Uterus (tissue), 4 donors: Measurements from ENCODE around the gene TMEM255B. TPM values are rescaled to one million over a fixed set of nuclear protein-coding genes. Genes with fewer than 3 reads are reported as not detected.
A peak's percentile ranks its signal among the peaks of the same experiment; 100 is the strongest.
"Not testable (repeated sequence)": the region's sequence is repeated elsewhere in the genome, so short reads cannot be mapped to it uniquely, and the experiment has no call there.

Experiments
- DNase-seq, 2 donors: peaks; one replicate each; pipeline ENCODE4 v3.0.0-alpha.2; 2019 to 2020
- H3K27ac ChIP-seq, 2 donors: fragments of 200-600 bp; sonication (generic); 1 replicate in 1 of 2; 2 replicates in 1 of 2; pipeline ENCODE4 v1.5.1; 2016 to 2018
- H3K27me3 ChIP-seq, 2 donors: fragments of 200-600 bp; sonication (generic); one replicate each; pipeline ENCODE4 v1.5.1; 2018 to 2019; ENCODE audit warnings: control low read depth in 1 of 2
- H3K36me3 ChIP-seq, 2 donors: fragments of 200-600 bp; sonication (generic); one replicate each; pipeline ENCODE4 v1.5.1; 2019; ENCODE audit warnings: control low read depth in 1 of 2
- H3K4me1 ChIP-seq, 2 donors: fragments of 200-600 bp; sonication (generic); one replicate each; pipeline ENCODE4 v1.5.1; 2018 to 2019; ENCODE audit warnings: control low read depth in 1 of 2
- H3K4me3 ChIP-seq, 2 donors: fragments of 200-600 bp; sonication (generic); 1 replicate in 1 of 2; 2 replicates in 1 of 2; pipeline ENCODE4 v1.5.1; 2018 to 2019; ENCODE audit warnings: mild to moderate bottlenecking in 1 of 2
- H3K9me3 ChIP-seq, 2 donors: fragments of 200-600 bp; sonication (generic); one replicate each; pipeline ENCODE4 v1.5.1; 2019; ENCODE audit warnings: control low read depth in 1 of 2
- POLR2A ChIP-seq, 2 donors: fragments of 450-650 bp; IDR thresholded peaks; one replicate each; pipeline ENCODE4 v1.6.1; 2016; ENCODE audit warnings: antibody characterized with exemption in 2 of 2, mild to moderate bottlenecking in 1 of 2, moderate library complexity in 1 of 2
- intact Hi-C: fragments of 100-400 bp; cut with DNase I; formaldehyde crosslinking; loops from one replicate; pipeline ENCODE4 v1.15.1; 2023; ENCODE audit warnings: low total_unique reads
- total RNA-seq, 4 donors: library from RNA; depleted of rRNA in 3 of 4; stranded (reverse); fragments of >200 nt in 3 of 4; gene quantifications; one replicate each; pipeline versions ENCODE4 v1.1.0 to v1.2.4, GENCODE V29; 2014 to 2023
- TF ChIP-seq, protein P1 (sequence below), 4 experiments: fragments of 200-600 bp in 2 of 4; fragments of 450-650 bp in 2 of 4; sonication (generic) in 2 of 4; IDR thresholded peaks; one replicate each; pipeline ENCODE4 v1.5.1; 2016 to 2019; ENCODE audit warnings: antibody characterized with exemption in 4 of 4, mild to moderate bottlenecking in 2 of 4, moderate library complexity in 1 of 4
- donor health status: DM: yes; HTN: yes; CAD: no.

TMEM255B gene
- total RNA-seq, 4 donors from 2014 or later, result 1.8 to 143 (median 33.2) TPM

DNA sequence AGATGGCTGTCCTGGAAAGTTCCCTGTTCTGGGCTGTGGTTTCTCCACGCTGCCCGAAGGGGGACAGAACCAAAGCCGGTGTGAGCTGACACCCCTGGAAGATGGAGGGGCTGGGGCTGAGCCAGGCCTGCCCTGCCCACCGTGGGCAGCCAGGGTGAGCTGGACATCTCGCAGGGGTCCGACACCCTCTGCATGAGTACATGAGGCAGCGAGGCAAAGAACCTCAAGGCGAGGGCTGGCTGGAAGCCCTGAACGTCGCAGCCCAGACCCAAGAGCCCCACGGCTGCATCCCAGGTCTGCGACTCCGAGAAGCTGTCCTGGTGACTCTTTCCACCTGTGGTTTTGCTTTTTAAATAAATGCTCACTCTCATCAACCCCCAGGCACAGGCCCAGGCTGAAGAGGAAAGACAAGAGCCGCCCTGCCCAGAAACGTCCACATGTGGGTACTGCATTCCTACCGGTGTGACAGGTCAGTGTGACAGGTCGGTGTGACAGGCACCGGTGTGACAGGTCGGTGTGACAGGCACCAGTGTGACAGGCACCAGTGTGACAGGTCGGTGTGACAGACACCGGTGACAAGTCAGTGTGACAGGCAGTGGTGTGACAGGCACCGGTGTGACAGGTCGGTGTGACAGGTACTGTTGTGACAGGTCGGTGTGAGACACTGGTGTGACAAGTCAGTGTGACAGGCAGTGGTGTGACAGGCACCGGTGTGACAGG, 74.2 kb downstream of the TMEM255B start:
- no peak overlapping the region for H3K27ac ChIP-seq
- no peaks in the 10 kb centered on the region for H3K36me3 ChIP-seq
- peaks cover 3 to 9% of the 10 kb centered on the region in 2 donors for H3K4me1 ChIP-seq
- H3K9me3 ChIP-seq, result no peaks in the 10 kb centered on the region
- no peak for DNase-seq
- intact Hi-C loops, result no loop called here
- TF ChIP-seq, protein P1, sequence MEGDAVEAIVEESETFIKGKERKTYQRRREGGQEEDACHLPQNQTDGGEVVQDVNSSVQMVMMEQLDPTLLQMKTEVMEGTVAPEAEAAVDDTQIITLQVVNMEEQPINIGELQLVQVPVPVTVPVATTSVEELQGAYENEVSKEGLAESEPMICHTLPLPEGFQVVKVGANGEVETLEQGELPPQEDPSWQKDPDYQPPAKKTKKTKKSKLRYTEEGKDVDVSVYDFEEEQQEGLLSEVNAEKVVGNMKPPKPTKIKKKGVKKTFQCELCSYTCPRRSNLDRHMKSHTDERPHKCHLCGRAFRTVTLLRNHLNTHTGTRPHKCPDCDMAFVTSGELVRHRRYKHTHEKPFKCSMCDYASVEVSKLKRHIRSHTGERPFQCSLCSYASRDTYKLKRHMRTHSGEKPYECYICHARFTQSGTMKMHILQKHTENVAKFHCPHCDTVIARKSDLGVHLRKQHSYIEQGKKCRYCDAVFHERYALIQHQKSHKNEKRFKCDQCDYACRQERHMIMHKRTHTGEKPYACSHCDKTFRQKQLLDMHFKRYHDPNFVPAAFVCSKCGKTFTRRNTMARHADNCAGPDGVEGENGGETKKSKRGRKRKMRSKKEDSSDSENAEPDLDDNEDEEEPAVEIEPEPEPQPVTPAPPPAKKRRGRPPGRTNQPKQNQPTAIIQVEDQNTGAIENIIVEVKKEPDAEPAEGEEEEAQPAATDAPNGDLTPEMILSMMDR (IDR thresholded peaks at IDR 0.05), result no peak
- no peak for TF ChIP-seq POLR2A (IDR thresholded peaks at IDR 0.05)
- H3K4me3 ChIP-seq, result no peak overlapping the region
- no peaks in the 10 kb centered on the region for H3K27me3 ChIP-seq

DNA sequence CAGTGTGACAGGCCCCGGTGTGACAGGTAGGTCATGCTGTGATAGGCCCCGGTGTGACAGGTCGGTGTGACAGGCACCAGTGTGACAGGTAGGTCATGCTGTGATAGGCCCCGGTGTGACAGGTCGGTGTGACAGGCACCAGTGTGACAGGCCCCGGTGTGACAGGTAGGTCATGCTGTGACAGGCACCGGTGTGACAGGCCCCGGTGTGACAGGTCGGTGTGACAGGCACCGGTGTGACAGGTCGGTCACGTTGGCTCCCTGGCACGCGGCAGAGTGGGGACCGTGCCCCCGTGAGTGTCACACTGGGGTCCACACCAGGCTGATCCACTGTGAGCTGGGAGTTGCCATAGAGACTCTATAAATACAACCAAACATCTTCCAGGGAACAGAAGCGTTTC, 75.0 kb downstream of the TMEM255B start:
- H3K27me3 ChIP-seq, H3K4me3 ChIP-seq, H3K9me3 ChIP-seq, H3K36me3 ChIP-seq, DNase-seq, intact Hi-C loops: not testable (repeated sequence)
- peaks cover 3 to 16% of the 10 kb centered on the region in 2 donors for H3K4me1 ChIP-seq
- peak overlapping the region in 1 of 2 donors; percentile 30 for H3K27ac ChIP-seq

GRCh38 chr13:113834496-113835200, 75.6 kb downstream of the TMEM255B start:
- Histone ChIP-seq H3K27me3 (no peaks in the 10 kb centered on the region), H3K36me3 (no peaks in the 10 kb centered on the region), H3K27ac (peak overlapping the region; percentile 72 to 74), H3K4me3 (no peak overlapping the region), H3K4me1 (peaks cover 3 to 23% of the 10 kb centered on the region in 2 donors), H3K9me3 (no peaks in the 10 kb centered on the region)
- TF ChIP-seq, protein P1 (IDR thresholded peaks at IDR 0.05), result no peak
- TF ChIP-seq POLR2A (IDR thresholded peaks at IDR 0.05), result no peak
- no peak for DNase-seq
- intact Hi-C loops, result no loop called here

GRCh38 chr13:113835461-113836270, 76.6 kb downstream of the TMEM255B start:
- no peaks in the 10 kb centered on the region for H3K27me3 ChIP-seq
- H3K27ac ChIP-seq, result peak overlapping the region; percentile 72 to 74
- no peaks in the 10 kb centered on the region for H3K9me3 ChIP-seq
- intact Hi-C loops, result no loop called here
- no peaks in the 10 kb centered on the region for H3K36me3 ChIP-seq
- no peak for TF ChIP-seq POLR2A (IDR thresholded peaks at IDR 0.05)
- TF ChIP-seq, protein P1 (IDR thresholded peaks at IDR 0.05), result no peak
- no peak overlapping the region for H3K4me3 ChIP-seq
- DNase-seq, result peak in 1 of 2 donors; percentile 80
- peaks cover 3 to 33% of the 10 kb centered on the region in 2 donors for H3K4me1 ChIP-seq

DNA sequence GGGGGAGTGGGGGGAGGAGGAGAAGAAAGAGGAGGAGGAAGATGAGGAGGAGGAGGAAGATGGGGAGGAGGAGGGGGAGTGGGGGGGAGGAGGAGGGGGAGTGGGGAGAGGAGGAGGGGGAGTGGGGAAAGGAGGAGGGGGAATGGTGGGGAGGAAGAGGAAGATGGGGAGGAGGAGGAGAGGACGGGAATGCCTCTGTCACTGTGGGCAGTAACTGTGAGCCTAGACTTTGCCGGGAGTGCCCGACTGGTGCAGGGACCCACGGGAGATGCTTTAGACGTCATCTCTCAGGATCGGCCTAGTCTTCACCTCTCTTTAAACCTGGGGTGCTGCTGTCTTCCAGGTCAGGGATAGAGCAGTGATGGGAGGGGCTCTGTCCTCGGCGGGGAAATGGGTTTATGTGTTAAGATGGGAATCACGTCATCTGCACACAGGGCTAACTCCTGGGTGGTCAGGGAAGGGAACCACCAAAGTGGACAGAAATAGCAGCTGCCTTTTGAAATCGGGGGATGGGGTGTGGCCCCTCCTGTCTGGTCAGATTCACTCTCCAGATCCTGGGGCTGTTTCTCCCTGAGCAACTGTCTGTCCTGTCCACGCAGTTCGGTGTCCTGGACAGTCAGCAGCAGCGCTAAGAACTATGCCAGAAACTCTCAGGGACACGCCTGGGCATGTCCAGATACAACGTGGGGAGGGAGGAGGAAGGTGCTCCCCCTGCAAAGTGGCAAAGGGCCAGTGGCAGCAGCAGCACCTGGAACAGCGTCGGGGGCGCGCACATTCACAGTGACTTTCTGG, 77.9 kb downstream of the TMEM255B start:
- TF ChIP-seq POLR2A (IDR thresholded peaks at IDR 0.05), result peak in 1 of 2 donors; percentile 24
- TF ChIP-seq, protein P1 (IDR thresholded peaks at IDR 0.05), result no peak

More for the DNA sequence above, 77.9 kb downstream of the TMEM255B start:
- intact Hi-C loops, result no loop called here
- DNase-seq, result peak; percentile 79 to 82
- peaks cover 3 to 34% of the 10 kb centered on the region in 2 donors for H3K4me1 ChIP-seq
- no peak overlapping the region for H3K4me3 ChIP-seq
- no peaks in the 10 kb centered on the region for H3K36me3 ChIP-seq
- H3K27ac ChIP-seq, result peak overlapping the region; percentile 92 to 93
- H3K27me3 ChIP-seq, result no peaks in the 10 kb centered on the region
- no peaks in the 10 kb centered on the region for H3K9me3 ChIP-seq
